ENCODE data around the gene SORCS2.

The SORCS2 gene

DNA sequence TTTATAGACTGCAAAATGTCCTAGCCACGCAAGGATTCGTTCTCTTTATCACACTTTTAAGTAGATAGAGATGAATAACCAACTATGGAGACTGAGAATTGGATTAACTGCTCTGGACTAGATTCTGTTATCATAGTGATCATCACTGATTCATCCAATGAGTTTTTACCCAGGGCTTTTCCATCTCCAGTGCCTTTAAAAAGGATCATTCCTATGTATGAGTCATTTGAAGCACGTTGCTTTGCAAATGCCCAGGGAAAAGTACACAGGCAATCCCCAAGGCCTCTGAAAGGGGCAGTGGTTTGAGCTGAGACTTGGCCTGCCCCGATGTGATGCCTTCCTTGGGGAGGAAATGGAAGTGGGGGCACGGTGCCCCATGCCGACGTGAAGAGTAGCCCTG is 365.1 kb downstream of the SORCS2 start:
- TF ChIP-seq, protein P1, sequence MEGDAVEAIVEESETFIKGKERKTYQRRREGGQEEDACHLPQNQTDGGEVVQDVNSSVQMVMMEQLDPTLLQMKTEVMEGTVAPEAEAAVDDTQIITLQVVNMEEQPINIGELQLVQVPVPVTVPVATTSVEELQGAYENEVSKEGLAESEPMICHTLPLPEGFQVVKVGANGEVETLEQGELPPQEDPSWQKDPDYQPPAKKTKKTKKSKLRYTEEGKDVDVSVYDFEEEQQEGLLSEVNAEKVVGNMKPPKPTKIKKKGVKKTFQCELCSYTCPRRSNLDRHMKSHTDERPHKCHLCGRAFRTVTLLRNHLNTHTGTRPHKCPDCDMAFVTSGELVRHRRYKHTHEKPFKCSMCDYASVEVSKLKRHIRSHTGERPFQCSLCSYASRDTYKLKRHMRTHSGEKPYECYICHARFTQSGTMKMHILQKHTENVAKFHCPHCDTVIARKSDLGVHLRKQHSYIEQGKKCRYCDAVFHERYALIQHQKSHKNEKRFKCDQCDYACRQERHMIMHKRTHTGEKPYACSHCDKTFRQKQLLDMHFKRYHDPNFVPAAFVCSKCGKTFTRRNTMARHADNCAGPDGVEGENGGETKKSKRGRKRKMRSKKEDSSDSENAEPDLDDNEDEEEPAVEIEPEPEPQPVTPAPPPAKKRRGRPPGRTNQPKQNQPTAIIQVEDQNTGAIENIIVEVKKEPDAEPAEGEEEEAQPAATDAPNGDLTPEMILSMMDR (conservative IDR thresholded peaks at IDR 0.05; ENCODE audit: low read length) = no peak
- H3K4me3 ChIP-seq (ENCODE audit: low read length) = no peak overlapping the region
- peak; percentile 77 for DNase-seq (ENCODE audit: low read depth)

DNA sequence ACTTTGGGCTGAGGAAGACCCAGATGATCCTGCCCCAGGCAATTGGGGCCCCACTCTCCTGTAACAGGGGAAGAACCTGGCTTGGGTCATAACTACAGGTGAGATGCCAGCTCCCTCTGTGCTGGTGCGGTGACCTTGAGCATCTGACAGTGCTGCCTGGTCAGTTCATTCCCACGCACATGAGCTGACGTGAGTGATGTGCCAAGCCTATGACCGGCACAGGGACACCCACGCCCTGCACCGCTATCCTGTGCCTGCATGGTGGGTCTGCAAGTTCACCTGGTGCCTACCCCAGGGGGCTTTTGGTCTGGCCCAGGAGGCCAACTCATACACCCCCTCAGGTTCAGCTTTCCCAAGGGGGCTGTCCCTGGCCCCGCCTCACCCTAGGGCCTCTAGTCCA is 366.1 kb downstream of the SORCS2 start:
- no peak overlapping the region for H3K4me3 ChIP-seq (ENCODE audit: low read length)
- TF ChIP-seq, protein P1 (conservative IDR thresholded peaks at IDR 0.05; ENCODE audit: low read length) = no peak
- no peak for DNase-seq (ENCODE audit: low read depth)

DNA sequence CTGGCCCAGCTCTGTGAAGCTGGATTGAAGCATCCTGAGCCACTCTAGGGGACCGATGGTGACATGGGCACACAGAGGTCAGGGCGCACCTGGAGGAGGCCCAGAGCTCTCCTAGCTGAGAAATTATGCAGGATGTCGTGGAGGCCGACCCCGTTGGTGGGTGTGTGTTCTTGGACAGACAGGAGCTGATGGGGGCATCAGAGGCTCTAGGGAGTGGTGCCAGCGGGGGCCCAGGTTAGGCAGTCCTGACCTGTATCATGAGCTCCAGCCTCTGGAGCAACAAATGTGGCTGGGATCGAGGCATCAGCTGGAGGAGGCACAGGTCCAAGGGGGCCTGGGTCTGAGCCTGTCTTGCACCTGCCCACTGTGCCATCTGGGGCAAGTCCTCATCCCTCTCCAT is 367.0 kb downstream of the SORCS2 start:
- no peak for DNase-seq (ENCODE audit: low read depth)

DNA sequence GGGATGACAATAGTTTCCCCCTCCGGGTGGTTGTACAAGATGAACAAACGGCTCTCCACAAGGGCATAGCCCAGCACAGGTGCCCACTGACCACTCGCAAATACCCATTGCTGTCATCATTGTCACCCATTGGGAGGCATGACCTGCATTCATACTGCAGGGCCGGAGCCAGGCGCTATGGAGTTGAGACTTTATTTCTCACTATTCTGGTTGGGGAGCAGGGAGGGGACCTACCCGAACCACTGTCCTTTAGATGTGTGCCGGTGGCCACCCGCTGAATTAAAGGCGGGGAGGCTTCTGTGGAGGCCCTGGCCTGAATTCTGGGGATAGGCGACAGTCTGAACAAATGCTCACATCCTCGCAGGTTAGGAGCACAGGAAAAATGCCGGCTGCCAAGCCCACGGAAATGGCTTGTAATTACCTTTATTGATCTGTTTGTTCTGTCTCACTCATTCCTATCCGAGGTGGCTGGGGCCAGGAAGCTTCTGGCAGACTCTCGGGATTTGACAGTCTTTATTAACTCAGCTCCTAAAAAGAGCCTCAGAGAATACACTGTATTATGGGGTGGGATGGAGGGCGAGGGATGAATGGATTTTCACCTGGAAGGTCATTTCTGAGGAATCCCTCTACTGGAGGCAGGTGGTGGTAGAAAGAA is 367.5 kb downstream of the SORCS2 start:
- H3K4me3 ChIP-seq (ENCODE audit: low read length) = no peak overlapping the region
- TF ChIP-seq, protein P1 (conservative IDR thresholded peaks at IDR 0.05; ENCODE audit: low read length) = no peak
- DNase-seq (ENCODE audit: low read depth) = no peak

More for the DNA sequence above, 367.0 kb downstream of the SORCS2 start:
- no peak overlapping the region for H3K4me3 ChIP-seq (ENCODE audit: low read length)
- TF ChIP-seq, protein P1 (conservative IDR thresholded peaks at IDR 0.05; ENCODE audit: low read length) = no peak

GRCh38 chr4:7561557-7561956 is 369.2 kb downstream of the SORCS2 start:
- no peak overlapping the region for H3K4me3 ChIP-seq (ENCODE audit: low read length)
- TF ChIP-seq, protein P1 (conservative IDR thresholded peaks at IDR 0.05; ENCODE audit: low read length) = no peak
- no peak for DNase-seq (ENCODE audit: low read depth)

DNA sequence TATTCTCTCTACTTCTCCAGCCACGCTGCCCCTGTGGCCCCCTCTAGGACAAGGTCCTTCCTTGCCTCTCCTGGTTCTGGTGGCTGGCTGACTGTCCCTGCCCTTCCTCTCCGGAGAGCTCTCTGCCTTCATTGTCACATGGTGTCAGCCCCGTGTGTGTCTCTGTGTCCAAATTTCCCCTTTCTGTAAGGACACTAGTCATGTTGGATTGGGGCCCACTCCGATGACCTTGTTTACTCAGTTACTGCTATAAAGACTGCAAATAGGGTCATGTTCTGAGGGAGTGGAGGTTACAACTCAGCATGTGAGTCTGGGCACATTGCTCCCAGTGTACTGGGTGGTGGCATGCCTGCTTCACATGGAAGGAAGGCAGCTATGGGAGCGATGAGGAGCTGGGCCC is 371.9 kb downstream of the SORCS2 start:
- TF ChIP-seq, protein P1 (conservative IDR thresholded peaks at IDR 0.05; ENCODE audit: low read length) = no peak
- no peak for DNase-seq (ENCODE audit: low read depth)
- H3K4me3 ChIP-seq (ENCODE audit: low read length) = no peak overlapping the region

DNA sequence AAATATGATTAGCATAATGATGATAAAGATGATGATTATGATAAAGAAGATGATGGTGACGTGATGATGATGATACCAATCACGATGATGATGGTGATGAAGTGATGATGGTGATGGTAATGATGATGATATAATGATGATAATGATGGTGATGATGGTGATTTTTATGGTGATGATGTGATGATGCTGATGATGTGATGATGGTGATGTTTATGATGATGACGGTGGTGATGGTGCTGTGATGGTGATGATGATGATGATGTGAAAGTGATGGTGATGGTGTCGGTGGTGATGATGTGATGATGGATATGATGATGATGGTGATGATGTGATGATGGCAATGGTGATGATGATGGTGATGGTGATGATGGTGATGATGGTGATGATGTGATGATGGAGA is 373.1 kb downstream of the SORCS2 start:
- no peak for DNase-seq (ENCODE audit: low read depth)
- H3K4me3 ChIP-seq (ENCODE audit: low read length) = no peak overlapping the region
- TF ChIP-seq, protein P1 (conservative IDR thresholded peaks at IDR 0.05; ENCODE audit: low read length) = no peak

All from AG10803 (cell line).